Endothelial cell of umbilical vein (primary cell): Measurements from ENCODE around the gene ZBTB21. TPM values are rescaled to one million over a fixed set of nuclear protein-coding genes. Genes with fewer than 3 reads are reported as not detected.

ENCODE experiments used
- BruUV-seq: library from RNA; stranded (reverse); fragments of 400-500 nt; replicated peaks from 2 replicates; lab custom pipeline; 2021; lab: Mats Ljungman, UMichigan
- CTCF ChIA-PET: fragments of 300-600, 350-600 bp; sonication (Branson Sonifier 250); formaldehyde crosslinking; loops from one replicate; lab custom pipeline; 2021; ENCODE audit warnings: antibody characterized with exemption, inconsistent platforms; lab: Charles Lee
- POLR2A ChIA-PET: fragments of 300-600, 350-600 bp; sonication (Branson Sonifier 250); formaldehyde crosslinking; loops from one replicate; lab custom pipeline; 2021; ENCODE audit warnings: antibody characterized with exemption, inconsistent platforms; lab: Charles Lee
- DNase-seq: peaks from one replicate; pipeline ENCODE4 v3.0.0-alpha.2; 2011; ENCODE audit warnings: low read depth, low spot score
- FAIRE-seq: peaks from 2 replicates; lab custom pipeline; 2011; peaks lifted over from hg19 to GRCh38; lab: Jason Lieb, UNC
- H2AFZ ChIP-seq: 2 replicates; pipeline ENCODE4 v1.6.0; 2012; ENCODE audit warnings: low read depth, low read length, control low read depth, inconsistent platforms
- H3K27ac ChIP-seq: 2 replicates; pipeline ENCODE4 v1.5.1; 2011; ENCODE audit warnings: low read depth, mild to moderate bottlenecking, control low read depth, low read length, moderate library complexity; ENCODE audit not compliant: insufficient read depth
- H3K27me3 ChIP-seq, 2 experiments: 2 replicates each; pipeline versions ENCODE4 v1.6.0 to v1.6.1; 2011; ENCODE audit warnings: low read length in 2 of 2, mixed read lengths in 1 of 2; ENCODE audit not compliant: control insufficient read depth in 2 of 2, insufficient read depth in 2 of 2
- H3K36me3 ChIP-seq, 2 experiments: 2 replicates in 1 of 2; 3 replicates in 1 of 2; pipeline ENCODE4 v1.5.1; 2011; ENCODE audit warnings: low read length in 2 of 2, mild to moderate bottlenecking in 1 of 2, moderate library complexity in 1 of 2; ENCODE audit not compliant: control insufficient read depth in 2 of 2, insufficient read depth in 2 of 2; ENCODE audit errors: extremely low read depth in 1 of 2
- H3K4me1 ChIP-seq: 3 replicates; pipeline ENCODE4 v1.5.1; 2011; ENCODE audit warnings: mild to moderate bottlenecking, low read length; ENCODE audit not compliant: control insufficient read depth, insufficient read depth; ENCODE audit errors: extremely low read depth
- H3K4me2 ChIP-seq: 2 replicates; pipeline ENCODE4 v1.6.1; 2011; ENCODE audit warnings: low read length, control low read depth, mixed read lengths; ENCODE audit not compliant: insufficient read depth
- H3K4me3 ChIP-seq, 3 experiments: fragments of 200-600 bp in 1 of 3; sonication (generic), shearing (Covaris generic) in 1 of 3; replicated peaks in 1 of 3; 2 replicates each; pipeline ENCODE4 v1.5.1; 2011 to 2016; ENCODE audit warnings: control low read depth in 3 of 3, low read length in 3 of 3, mild to moderate bottlenecking in 2 of 3, inconsistent platforms in 1 of 3, low read depth in 1 of 3, moderate library complexity in 1 of 3; ENCODE audit not compliant: insufficient read depth in 1 of 3
- H3K79me2 ChIP-seq: 2 replicates; pipeline ENCODE4 v1.6.0; 2012; ENCODE audit warnings: low read length, inconsistent platforms; ENCODE audit not compliant: control insufficient read depth, insufficient read depth
- H3K9ac ChIP-seq: replicated peaks from 2 replicates; pipeline ENCODE3; 2011; ENCODE audit warnings: low read length, control low read depth; ENCODE audit not compliant: insufficient read depth; ENCODE audit errors: extremely low read depth
- H3K9me1 ChIP-seq: replicated peaks from 3 replicates; pipeline ENCODE4 v1.6.0; 2011; ENCODE audit warnings: mild to moderate bottlenecking, low read length; ENCODE audit not compliant: control insufficient read depth, insufficient read depth; ENCODE audit errors: extremely low read depth
- H3K9me3 ChIP-seq: replicated peaks from 2 replicates; pipeline ENCODE4 v1.5.1; 2012; ENCODE audit warnings: low read length, inconsistent platforms; ENCODE audit not compliant: control insufficient read depth, insufficient read depth
- H4K20me1 ChIP-seq: replicated peaks from 2 replicates; pipeline ENCODE3; 2011; ENCODE audit warnings: mild to moderate bottlenecking, low read length; ENCODE audit not compliant: control insufficient read depth, insufficient read depth; ENCODE audit errors: extremely low read depth
- EZH2 ChIP-seq: IDR thresholded peaks from 2 replicates; pipeline ENCODE4 v1.6.1; 2012; ENCODE audit warnings: borderline replicate concordance, low read depth, mild to moderate bottlenecking, moderate library complexity, low read length, inconsistent platforms; ENCODE audit not compliant: severe bottlenecking
- FOS ChIP-seq: IDR thresholded peaks from 2 replicates; pipeline ENCODE4 v1.6.1; 2011; ENCODE audit warnings: mild to moderate bottlenecking, low read length, moderate library complexity, borderline replicate concordance; ENCODE audit not compliant: insufficient read depth
- GATA2 ChIP-seq: IDR thresholded peaks from 2 replicates; pipeline ENCODE4 v1.7.0; 2011; ENCODE audit warnings: low read depth, mild to moderate bottlenecking, moderate library complexity, mixed read lengths, low read length; ENCODE audit not compliant: insufficient read length, insufficient read depth
- JUN ChIP-seq: IDR thresholded peaks from 2 replicates; pipeline ENCODE4 v1.6.1; 2011; ENCODE audit warnings: borderline replicate concordance, low read depth; ENCODE audit not compliant: insufficient read length, insufficient read depth
- POLR2A ChIP-seq: IDR thresholded peaks from 2 replicates; pipeline ENCODE4 v1.6.1; 2012; ENCODE audit warnings: low read depth, mild to moderate bottlenecking, control low read depth, low read length
- POLR2AphosphoS5 ChIP-seq: IDR thresholded peaks from 2 replicates; pipeline ENCODE4 v1.6.1; 2012; ENCODE audit warnings: low read depth, mild to moderate bottlenecking, control low read depth, low read length, moderate library complexity; ENCODE audit not compliant: insufficient read depth
- dilution Hi-C: fragments of 300-500 bp; cut with MboI; formaldehyde crosslinking; loops from one replicate; pipeline ENCODE4 v1.15.0; 2019; ENCODE audit warnings: low sequenced_read_pairs; ENCODE audit not compliant: extremely low pct_ligation_motif_present
- intact Hi-C: fragments of 100-400 bp; cut with micrococcal nuclease; formaldehyde crosslinking; loops from one replicate; pipeline ENCODE4 v1.10.0; 2022
- polyA plus RNA-seq, 4 experiments: library from polyadenylated mRNA; depleted of rRNA in 3 of 4; stranded (reverse) in 3 of 4; unstranded in 1 of 4; fragments of >200 nt; gene quantifications; 2 replicates each; pipeline versions ENCODE4 v1.2.1 to v1.2.3, GENCODE V29; 2011 to 2012; ENCODE audit warnings: missing spikeins in 1 of 4
- total RNA-seq: library from RNA; stranded (reverse); gene quantifications from 2 replicates; pipeline ENCODE4 v1.2.3, GENCODE V29; 2021
- TF ChIP-seq, protein P1 (sequence below), 2 donors: IDR thresholded peaks; 1 replicate in 1 of 2; 2 replicates in 1 of 2; pipeline ENCODE4 v1.5.1; 2011; ENCODE audit warnings: low read length in 2 of 2, mild to moderate bottlenecking in 2 of 2, moderate library complexity in 2 of 2, control low read depth in 1 of 2, inconsistent platforms in 1 of 2, low read depth in 1 of 2; ENCODE audit not compliant: insufficient read depth in 1 of 2; ENCODE audit errors: extremely low read depth in 1 of 2
- TF ChIP-seq, protein P2 (sequence below): IDR thresholded peaks from 2 replicates; pipeline ENCODE4 v1.6.1; 2011; ENCODE audit not compliant: insufficient read depth, insufficient read length

ZBTB21 gene
- total and polyA plus RNA-seq, 2 donors (not counting 3 experiments of a cell fraction or from before 2014, with no cell fraction given) = 2.8 to 12.4 TPM

DNA sequence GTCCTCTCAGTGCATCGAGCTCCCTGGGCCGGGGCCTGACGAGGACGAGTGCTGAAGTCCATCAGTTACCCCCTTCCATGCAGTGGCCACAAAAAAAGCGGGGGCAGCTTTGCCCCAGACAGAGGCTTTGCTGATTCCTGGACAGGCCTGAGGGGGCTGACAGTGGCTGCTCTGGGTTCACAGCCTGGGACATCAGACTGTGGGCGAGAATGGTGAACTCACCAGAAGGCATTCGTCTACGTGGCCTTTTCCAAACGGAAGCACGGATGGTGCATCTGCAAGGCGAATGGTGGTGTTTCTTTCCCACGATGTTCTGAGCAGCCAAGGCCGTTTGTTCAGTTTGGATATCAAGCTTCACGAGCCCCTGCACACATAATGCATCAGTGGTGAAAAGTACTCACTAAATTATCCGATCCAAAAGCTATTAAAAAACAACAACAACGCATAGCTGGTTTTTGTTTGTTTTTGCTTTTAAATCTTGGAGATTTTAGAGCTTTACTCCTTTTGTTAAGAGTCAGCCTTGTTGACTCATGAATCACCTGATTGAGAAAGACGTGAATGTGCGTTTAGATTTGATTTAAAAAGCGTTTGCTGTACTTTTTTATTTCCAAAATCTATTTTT lies 6.3 kb upstream of the ZBTB21 start:
- no peak overlapping the region for H2AFZ ChIP-seq
- H3K27ac ChIP-seq = no peak overlapping the region
- TF ChIP-seq JUN (no peak), POLR2A (no peak), POLR2AphosphoS5 (no peak), GATA2 (no peak), EZH2 (no peak), FOS (no peak)
- TF ChIP-seq, protein P1, sequence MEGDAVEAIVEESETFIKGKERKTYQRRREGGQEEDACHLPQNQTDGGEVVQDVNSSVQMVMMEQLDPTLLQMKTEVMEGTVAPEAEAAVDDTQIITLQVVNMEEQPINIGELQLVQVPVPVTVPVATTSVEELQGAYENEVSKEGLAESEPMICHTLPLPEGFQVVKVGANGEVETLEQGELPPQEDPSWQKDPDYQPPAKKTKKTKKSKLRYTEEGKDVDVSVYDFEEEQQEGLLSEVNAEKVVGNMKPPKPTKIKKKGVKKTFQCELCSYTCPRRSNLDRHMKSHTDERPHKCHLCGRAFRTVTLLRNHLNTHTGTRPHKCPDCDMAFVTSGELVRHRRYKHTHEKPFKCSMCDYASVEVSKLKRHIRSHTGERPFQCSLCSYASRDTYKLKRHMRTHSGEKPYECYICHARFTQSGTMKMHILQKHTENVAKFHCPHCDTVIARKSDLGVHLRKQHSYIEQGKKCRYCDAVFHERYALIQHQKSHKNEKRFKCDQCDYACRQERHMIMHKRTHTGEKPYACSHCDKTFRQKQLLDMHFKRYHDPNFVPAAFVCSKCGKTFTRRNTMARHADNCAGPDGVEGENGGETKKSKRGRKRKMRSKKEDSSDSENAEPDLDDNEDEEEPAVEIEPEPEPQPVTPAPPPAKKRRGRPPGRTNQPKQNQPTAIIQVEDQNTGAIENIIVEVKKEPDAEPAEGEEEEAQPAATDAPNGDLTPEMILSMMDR (IDR thresholded peaks at IDR 0.05; ENCODE audit: extremely low read depth in 1 of 2, insufficient read depth in 1 of 2, low read depth in 1 of 2, low read length in 2 of 2) = no peak
- TF ChIP-seq, protein P2, sequence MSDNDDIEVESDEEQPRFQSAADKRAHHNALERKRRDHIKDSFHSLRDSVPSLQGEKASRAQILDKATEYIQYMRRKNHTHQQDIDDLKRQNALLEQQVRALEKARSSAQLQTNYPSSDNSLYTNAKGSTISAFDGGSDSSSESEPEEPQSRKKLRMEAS = no peak
- no peak for DNase-seq
- ChIA-PET CTCF (interaction anchor here (1.3 to 1.5 kb wide), 2 partner anchors 91 to 200 kb away, joined by 3 to 7 read pairs; no protein-coding TSS in a partner anchor), POLR2A (no interaction called here)
- H3K36me3 ChIP-seq = no peaks in the 10 kb centered on the region
- no peaks in the 10 kb centered on the region for H3K9me1 ChIP-seq
- peaks cover 10 to 16% of the 10 kb centered on the region in 2 experiments for H3K27me3 ChIP-seq
- no TSS peak for BruUV-seq
- intact Hi-C loops (loop anchor here (5.0 kb wide), 1 partner anchor 41 kb away; no protein-coding TSS in a partner anchor), dilution Hi-C loops (no loop called here)
- no peaks in the 10 kb centered on the region for H3K9me3 ChIP-seq
- H3K79me2 ChIP-seq = no peaks in the 10 kb centered on the region
- peak; percentile 55 for FAIRE-seq
- H3K4me3 ChIP-seq = no peak overlapping the region
- H3K9ac ChIP-seq = no peak overlapping the region
- no peaks in the 10 kb centered on the region for H3K4me1 ChIP-seq
- H3K4me2 ChIP-seq = no peak overlapping the region
- H4K20me1 ChIP-seq = no peaks in the 10 kb centered on the region
